Mucosa of rectum (tissue), 2 donors: ENCODE results near the gene PTPRN.

Experiments used
- H3K27ac ChIP-seq, 2 donors: one replicate each; pipeline ENCODE4 v1.7.0; 2013; ENCODE audit warnings: inconsistent platforms in 2 of 2, low read depth in 2 of 2, low read length in 2 of 2
- H3K27me3 ChIP-seq, 2 donors: one replicate each; pipeline ENCODE4 v1.7.0; 2013; ENCODE audit warnings: low read length in 2 of 2; ENCODE audit not compliant: control insufficient read depth in 2 of 2, insufficient read depth in 2 of 2
- H3K36me3 ChIP-seq, 2 donors: one replicate each; pipeline ENCODE4 v1.7.0; 2013; ENCODE audit warnings: low read length in 2 of 2; ENCODE audit not compliant: control insufficient read depth in 2 of 2, insufficient read depth in 2 of 2
- H3K4me1 ChIP-seq, 2 donors: one replicate each; pipeline ENCODE4 v1.7.0; 2013; ENCODE audit warnings: low read length in 2 of 2, mild to moderate bottlenecking in 1 of 2; ENCODE audit not compliant: control insufficient read depth in 2 of 2, insufficient read depth in 2 of 2
- H3K4me3 ChIP-seq, 2 donors: one replicate each; pipeline ENCODE4 v1.7.0; 2013; ENCODE audit warnings: low read length in 2 of 2
- H3K9ac ChIP-seq, 2 donors: one replicate each; pipeline ENCODE4 v1.7.0; 2013; ENCODE audit warnings: low read length in 2 of 2, low read depth in 1 of 2, mild to moderate bottlenecking in 1 of 2
- H3K9me3 ChIP-seq, 2 donors: one replicate each; pipeline ENCODE4 v1.7.0; 2013; ENCODE audit warnings: low read length in 2 of 2; ENCODE audit not compliant: control insufficient read depth in 2 of 2
- donor health status: healthy.
- donor health status: Normal muscosa, but diverticular disease.

Gene PTPRN

GRCh38 chr2:219253753-219254589 is 55.2 kb downstream of the PTPRN start, which contains the start of gene TUBA4A:
TUBA4A (minus strand) TSS chr2:219253918; CDS start chr2:219253858, 60 bp downstream.
- peaks cover 10 to 14% of the 10 kb centered on the region in 2 donors for H3K36me3 ChIP-seq
- H3K27ac ChIP-seq = peak within 1 kb of the TSS; percentile 67 to 89
- H3K27me3 ChIP-seq = peaks cover 0 to 2% of the 10 kb centered on the region in 2 donors

GRCh38 chr2:219252900-219253752 is 56.1 kb downstream of the PTPRN start, which contains the start of gene TUBA4B:
TUBA4B (plus strand) TSS chr2:219253243; CDS start chr2:219253408, 165 bp downstream.
- peak within 1 kb of the TSS; percentile 67 to 89 for H3K27ac ChIP-seq
- H3K4me3 ChIP-seq = peak within 1 kb of the TSS; percentile 68 to 89
- H3K9me3 ChIP-seq = no peaks in the 10 kb centered on the region
- peaks cover 11 to 18% of the 10 kb centered on the region in 2 donors for H3K36me3 ChIP-seq
- no peaks in the 10 kb centered on the region for H3K27me3 ChIP-seq
- peak within 1 kb of the TSS; percentile 86 to 88 for H3K9ac ChIP-seq
- H3K4me1 ChIP-seq = peaks cover 49 to 53% of the 10 kb centered on the region in 2 donors

More at GRCh38 chr2:219253753-219254589, 55.2 kb downstream of the PTPRN start, which contains the start of gene TUBA4A:
- no peaks in the 10 kb centered on the region for H3K9me3 ChIP-seq
- H3K4me3 ChIP-seq = peak within 1 kb of the TSS; percentile 68 to 89
- peaks cover 41 to 45% of the 10 kb centered on the region in 2 donors for H3K4me1 ChIP-seq
- peak within 1 kb of the TSS; percentile 86 to 88 for H3K9ac ChIP-seq

GRCh38 chr2:219252570-219252899 is 56.7 kb downstream of the PTPRN start:
- H3K27me3 ChIP-seq = no peaks in the 10 kb centered on the region
- peak overlapping the region; percentile 68 to 89 for H3K4me3 ChIP-seq
- peak overlapping the region; percentile 86 to 88 for H3K9ac ChIP-seq
- H3K27ac ChIP-seq = peak overlapping the region; percentile 65 to 89
- peaks cover 54 to 59% of the 10 kb centered on the region in 2 donors for H3K4me1 ChIP-seq
- H3K9me3 ChIP-seq = no peaks in the 10 kb centered on the region
- peaks cover 17 to 22% of the 10 kb centered on the region in 2 donors for H3K36me3 ChIP-seq

GRCh38 chr2:219252084-219252483 is 57.1 kb downstream of the PTPRN start:
- Histone ChIP-seq H3K36me3 (peaks cover 17 to 26% of the 10 kb centered on the region in 2 donors), H3K27me3 (no peaks in the 10 kb centered on the region), H3K9ac (peak overlapping the region in 1 of 2 donors; percentile 86), H3K4me1 (peaks cover 58 to 63% of the 10 kb centered on the region in 2 donors), H3K4me3 (peak overlapping the region; percentile 68 to 89), H3K27ac (peak overlapping the region in 1 of 2 donors; percentile 89), H3K9me3 (no peaks in the 10 kb centered on the region)

GRCh38 chr2:219251656-219252055 is 57.5 kb downstream of the PTPRN start:
- no peaks in the 10 kb centered on the region for H3K9me3 ChIP-seq
- peaks cover 62 to 66% of the 10 kb centered on the region in 2 donors for H3K4me1 ChIP-seq
- H3K36me3 ChIP-seq = peaks cover 17 to 30% of the 10 kb centered on the region in 2 donors
- peak overlapping the region in 1 of 2 donors; percentile 89 for H3K4me3 ChIP-seq
- peak overlapping the region in 1 of 2 donors; percentile 9 for H3K9ac ChIP-seq
- no peaks in the 10 kb centered on the region for H3K27me3 ChIP-seq
- H3K27ac ChIP-seq = peak overlapping the region in 1 of 2 donors; percentile 89

- Histone ChIP-seq H3K27me3 (no peaks in the 10 kb centered on the region), H3K9ac (peak overlapping the region; percentile 77 to 78), H3K4me1 (peaks cover 75 to 77% of the 10 kb centered on the region in 2 donors), H3K36me3 (peaks cover 17 to 32% of the 10 kb centered on the region in 2 donors), H3K9me3 (no peaks in the 10 kb centered on the region), H3K27ac (peak overlapping the region; percentile 98), H3K4me3 (peak overlapping the region; percentile 19 to 64)
Measured at GRCh38 chr2:219250049-219250781, 59.0 kb downstream of the PTPRN start.

- peak overlapping the region; percentile 52 to 64 for H3K4me3 ChIP-seq
- H3K27ac ChIP-seq = peak overlapping the region; percentile 98
- no peaks in the 10 kb centered on the region for H3K9me3 ChIP-seq
- H3K9ac ChIP-seq = peak overlapping the region; percentile 78 to 79
- H3K4me1 ChIP-seq = peaks cover 76 to 81% of the 10 kb centered on the region in 2 donors
- no peaks in the 10 kb centered on the region for H3K27me3 ChIP-seq
- peaks cover 17 to 32% of the 10 kb centered on the region in 2 donors for H3K36me3 ChIP-seq
Measured at GRCh38 chr2:219249203-219249980, 59.8 kb downstream of the PTPRN start.

- peak overlapping the region; percentile 52 to 64 for H3K4me3 ChIP-seq
- H3K9me3 ChIP-seq = no peaks in the 10 kb centered on the region
- peak overlapping the region; percentile 78 to 79 for H3K9ac ChIP-seq
- peaks cover 74 to 81% of the 10 kb centered on the region in 2 donors for H3K4me1 ChIP-seq
- H3K27ac ChIP-seq = peak overlapping the region; percentile 98
- H3K36me3 ChIP-seq = peaks cover 17 to 32% of the 10 kb centered on the region in 2 donors
- H3K27me3 ChIP-seq = no peaks in the 10 kb centered on the region
Measured at GRCh38 chr2:219248845-219249202, 60.4 kb downstream of the PTPRN start.
